ENCODE measurements around the gene LAPTM4A.
"Not testable (repeated sequence)": the region's sequence is repeated elsewhere in the genome, so short reads cannot be mapped to it uniquely, and the experiment has no call there.

LAPTM4A gene

DNA sequence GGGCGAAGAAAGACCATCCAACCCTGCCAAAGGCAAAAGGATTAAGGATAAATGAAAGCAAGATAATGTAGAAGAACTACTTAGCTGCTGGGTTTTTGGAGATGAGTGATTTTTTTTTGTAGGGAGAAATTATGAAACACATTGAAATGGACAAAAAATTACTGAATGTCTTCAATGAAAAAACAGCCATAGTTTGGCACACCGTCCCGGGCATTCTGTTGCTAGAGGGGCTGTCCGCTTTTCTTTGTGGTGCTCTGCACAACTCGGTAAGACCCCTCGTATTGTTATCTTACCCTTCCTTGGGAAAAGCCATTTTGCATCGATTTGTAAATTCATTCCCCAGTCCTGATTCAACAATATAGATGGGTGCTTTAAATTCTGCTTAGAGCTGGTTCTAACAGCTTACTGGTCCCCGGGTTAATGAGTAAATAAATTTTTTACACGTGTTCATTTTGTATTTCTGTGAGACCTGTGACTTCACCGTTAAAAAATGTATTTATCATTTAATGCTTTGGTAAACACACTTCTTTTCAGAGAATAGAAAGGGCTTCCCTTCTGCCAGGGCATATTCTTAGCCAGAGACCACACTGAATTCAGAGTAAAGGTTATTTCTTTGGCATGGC is 912 bp upstream of the LAPTM4A start:
- no peak for DNase-seq (ENCODE audit: low read depth in 2 of 3, low spot score in 1 of 3)

DNA sequence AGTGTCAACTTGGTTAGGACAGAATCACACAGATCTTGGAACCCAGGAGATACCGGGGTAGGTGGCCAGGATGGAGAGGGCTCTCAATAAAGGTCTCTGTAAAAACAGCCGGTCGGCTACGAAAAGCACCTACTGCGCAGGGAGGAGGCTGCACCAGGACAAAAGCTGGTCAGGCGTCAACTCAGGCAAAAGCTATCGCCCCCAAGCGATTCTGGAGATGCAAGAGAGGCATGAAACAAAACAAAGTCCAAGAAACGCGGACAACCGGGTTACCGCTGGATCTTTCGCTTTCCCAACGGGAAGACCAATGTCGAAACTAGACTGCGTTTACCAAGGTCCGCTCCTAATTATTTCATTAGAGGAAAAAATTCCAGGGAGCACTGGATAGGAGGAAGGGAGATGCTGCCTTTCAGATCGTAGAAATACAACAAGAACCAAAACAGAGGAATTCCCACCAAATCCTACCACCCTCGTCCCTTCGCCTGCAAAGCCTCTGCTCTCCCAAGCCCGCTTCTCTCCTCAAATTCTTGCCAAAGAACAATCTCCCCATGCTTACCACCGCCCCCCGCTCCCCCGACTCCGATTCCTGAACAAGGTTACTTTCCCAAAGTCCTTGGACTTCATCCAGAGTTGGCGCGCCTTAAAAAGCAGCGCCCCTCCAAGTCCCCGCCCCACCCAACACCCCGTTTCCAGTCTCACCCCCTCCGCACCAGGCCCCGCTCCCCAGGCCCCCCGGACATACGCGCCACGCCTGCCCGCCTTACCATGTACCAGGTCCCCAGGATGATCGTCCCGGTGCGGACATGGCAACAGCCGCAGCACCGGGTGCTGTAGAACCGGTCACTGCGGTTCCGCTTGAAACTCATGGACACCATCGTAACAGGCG is 539 bp downstream of the LAPTM4A start:
- DNase-seq (ENCODE audit: low read depth in 2 of 3, low spot score in 1 of 3), result peak in 1 of 3 donors; percentile 10

GRCh38 chr2:20050104-20050645 is 1.3 kb downstream of the LAPTM4A start:
- peak in 1 of 3 donors; percentile 21 for DNase-seq (ENCODE audit: low read depth in 2 of 3, low spot score in 1 of 3)

- DNase-seq (ENCODE audit: low read depth in 2 of 3, low spot score in 1 of 3), result no peak
Observed at GRCh38 chr2:20049637-20050036, 1.8 kb downstream of the LAPTM4A start.

- no peak for DNase-seq (ENCODE audit: low read depth in 2 of 3, low spot score in 1 of 3)
Observed at GRCh38 chr2:20048488-20049448, 2.7 kb downstream of the LAPTM4A start.

- DNase-seq (ENCODE audit: low read depth in 2 of 3, low spot score in 1 of 3), result not testable (repeated sequence)
Observed at GRCh38 chr2:20045712-20046292, 5.6 kb downstream of the LAPTM4A start.

GRCh38 chr2:20044778-20045177 is 6.7 kb downstream of the LAPTM4A start:
- no peak for DNase-seq (ENCODE audit: low read depth in 2 of 3, low spot score in 1 of 3)

GRCh38 chr2:20042531-20042930 is 8.9 kb downstream of the LAPTM4A start:
- no peak for DNase-seq (ENCODE audit: low read depth in 2 of 3, low spot score in 1 of 3)

- DNase-seq (ENCODE audit: low read depth in 2 of 3, low spot score in 1 of 3), result no peak
Observed at GRCh38 chr2:20040489-20041172, 10.8 kb downstream of the LAPTM4A start.

- DNase-seq (ENCODE audit: low read depth in 2 of 3, low spot score in 1 of 3), result no peak
Observed at GRCh38 chr2:20037660-20038059, 13.8 kb downstream of the LAPTM4A start.

GRCh38 chr2:20035955-20036666 is 15.3 kb downstream of the LAPTM4A start:
- DNase-seq (ENCODE audit: low read depth in 2 of 3, low spot score in 1 of 3), result no peak

DNA sequence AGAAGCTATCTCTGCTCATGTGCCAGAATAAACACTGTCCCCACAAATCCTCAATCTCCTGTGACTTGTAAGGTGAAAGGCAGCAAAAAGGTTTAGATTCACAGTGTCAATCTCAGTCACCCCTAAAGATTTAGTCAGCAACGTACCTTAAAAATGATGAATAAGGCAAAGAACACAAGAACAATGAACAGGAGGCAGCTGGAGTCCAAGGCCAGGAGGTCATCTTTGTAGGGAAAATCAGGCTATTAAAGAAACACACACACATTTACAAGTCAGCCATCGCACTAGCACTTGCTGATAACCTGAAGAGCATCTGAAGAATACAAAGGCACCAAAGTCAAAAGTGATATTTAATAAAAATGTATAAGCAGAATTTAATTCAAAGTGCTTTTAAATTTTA is 16.6 kb downstream of the LAPTM4A start:
- DNase-seq (ENCODE audit: low read depth in 2 of 3, low spot score in 1 of 3), result no peak

DNA sequence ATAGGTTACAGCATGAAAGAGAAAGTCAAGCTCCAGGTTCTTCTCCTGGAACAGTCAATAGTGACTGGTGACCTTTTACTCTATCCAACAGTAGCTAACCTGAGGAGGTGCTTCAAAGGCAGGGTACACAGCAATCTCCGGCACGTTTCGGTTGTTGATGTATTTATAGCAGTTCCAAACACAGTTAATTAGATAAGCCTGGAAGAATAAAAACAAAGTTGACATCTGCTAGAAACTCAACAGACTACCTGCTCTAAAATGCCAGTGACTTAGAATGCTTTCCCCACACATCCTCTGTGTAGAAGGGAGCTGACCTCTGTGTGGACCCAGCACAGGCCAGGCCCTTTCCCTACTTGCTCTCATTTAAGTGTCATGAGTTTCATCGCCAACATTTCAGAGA is 17.2 kb downstream of the LAPTM4A start:
- DNase-seq (ENCODE audit: low read depth in 2 of 3, low spot score in 1 of 3), result no peak

DNA sequence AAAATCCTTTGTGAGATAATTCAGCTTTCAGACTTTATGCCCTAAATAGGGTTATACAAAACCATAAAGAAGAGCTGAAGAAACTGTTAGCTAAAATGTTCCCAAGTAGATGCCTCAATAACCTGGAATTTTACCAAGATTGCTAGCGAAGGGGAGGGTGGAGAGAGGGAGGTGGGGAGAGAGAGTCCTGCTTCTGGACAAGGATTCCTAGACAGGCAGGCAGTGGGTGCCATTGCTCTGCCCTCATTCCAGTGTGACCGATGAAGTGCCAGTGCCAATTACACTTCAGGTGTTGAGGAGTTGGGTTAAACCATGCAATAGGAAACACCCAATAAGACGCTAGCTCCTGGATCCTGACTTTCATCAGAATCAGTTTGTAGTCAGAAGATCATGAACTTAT is 18.1 kb downstream of the LAPTM4A start:
- DNase-seq (ENCODE audit: low read depth in 2 of 3, low spot score in 1 of 3), result no peak

- DNase-seq (ENCODE audit: low read depth in 2 of 3, low spot score in 1 of 3), result no peak
Observed at GRCh38 chr2:20030224-20030623, 21.2 kb downstream of the LAPTM4A start.

GRCh38 chr2:20027705-20028434 is 23.6 kb downstream of the LAPTM4A start:
- DNase-seq (ENCODE audit: low read depth in 2 of 3, low spot score in 1 of 3), result no peak

DNA sequence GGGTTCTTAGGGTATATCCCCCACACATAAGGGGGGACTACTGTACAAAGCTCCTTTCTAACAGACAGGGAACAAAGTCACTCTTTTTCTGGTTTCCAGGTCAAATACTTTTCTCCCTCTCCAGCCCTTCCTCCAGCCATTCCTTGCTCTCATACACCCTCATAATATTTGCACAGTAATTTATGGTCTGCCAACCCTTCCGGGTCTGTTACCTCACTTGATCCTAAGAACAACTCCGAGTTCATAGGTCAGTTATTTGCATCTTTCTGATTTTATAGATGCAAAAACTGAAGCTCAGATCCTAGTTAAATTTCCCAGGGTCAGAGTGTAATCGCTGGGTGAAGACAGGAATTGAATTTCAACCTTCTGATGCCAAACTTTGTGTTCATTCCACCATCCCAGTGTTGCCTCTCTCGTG is 24.2 kb downstream of the LAPTM4A start:
- DNase-seq (ENCODE audit: low read depth in 2 of 3, low spot score in 1 of 3), result no peak

GRCh38 chr2:20025065-20025786 is 26.2 kb downstream of the LAPTM4A start:
- DNase-seq (ENCODE audit: low read depth in 2 of 3, low spot score in 1 of 3), result no peak
